Caco-2 (cell line): Measurements from ENCODE around the gene LRRC45. TPM values are rescaled to one million over a fixed set of nuclear protein-coding genes. Genes with fewer than 3 reads are reported as not detected.

Experiments used
- BruUV-seq: library from RNA; stranded (reverse); fragments of 400-500 nt; replicated peaks from 2 replicates; lab custom pipeline; 2021; lab: Mats Ljungman, UMichigan
- CTCF ChIA-PET: fragments of 300-600 bp; sonication (Branson Sonifier 250); formaldehyde crosslinking; loops from one replicate; lab custom pipeline; 2022; ENCODE audit warnings: antibody characterized with exemption; lab: Charles Lee
- POLR2A ChIA-PET: fragments of 300-600 bp; sonication (Branson Sonifier 250); formaldehyde crosslinking; loops from one replicate; lab custom pipeline; 2022; ENCODE audit warnings: antibody characterized with exemption; lab: Charles Lee
- DNase-seq, 2 experiments: peaks; one replicate each; pipeline versions ENCODE4 v3.0.0 to v3.0.0-alpha.2; 2020 to 2022
- H3K27me3 ChIP-seq: replicated peaks from 2 replicates; pipeline ENCODE4 v1.6.0; 2011; ENCODE audit warnings: low read length; ENCODE audit not compliant: control insufficient read depth, insufficient read depth
- H3K36me3 ChIP-seq: 2 replicates; pipeline ENCODE4 v1.5.1; 2011; ENCODE audit warnings: low read length; ENCODE audit not compliant: control insufficient read depth, insufficient read depth
- H3K4me1 ChIP-seq: fragments of 250-450 bp; sonication (Bioruptor Pico); 2 replicates; pipeline ENCODE4 v1.5.1; 2020; ENCODE audit warnings: mild to moderate bottlenecking
- H3K4me3 ChIP-seq: 2 replicates; pipeline ENCODE4 v1.5.1; 2011; ENCODE audit warnings: low read depth, mild to moderate bottlenecking, control low read depth, low read length
- H3K9me3 ChIP-seq: fragments of 250-450 bp; sonication (Bioruptor Pico); 2 replicates; pipeline ENCODE4 v1.5.1; 2020; ENCODE audit warnings: mild to moderate bottlenecking, moderate library complexity
- H3K27ac Mint-ChIP-seq: one replicate; pipeline ENCODE4 v1.8.0; 2022; ENCODE audit warnings: mixed read lengths; ENCODE audit not compliant: unreplicated experiment
- H3K27me3 Mint-ChIP-seq: one replicate; pipeline ENCODE4 v1.8.0; 2022; ENCODE audit warnings: mixed read lengths; ENCODE audit not compliant: insufficient read depth, unreplicated experiment
- H3K36me3 Mint-ChIP-seq: one replicate; pipeline ENCODE4 v1.8.0; 2022; ENCODE audit warnings: mild to moderate bottlenecking, mixed read lengths; ENCODE audit not compliant: insufficient read depth, unreplicated experiment
- H3K4me1 Mint-ChIP-seq: one replicate; pipeline ENCODE4 v1.8.0; 2022; ENCODE audit warnings: low read depth, mixed read lengths; ENCODE audit not compliant: unreplicated experiment
- H3K4me3 Mint-ChIP-seq: one replicate; pipeline ENCODE4 v1.8.0; 2022; ENCODE audit warnings: mild to moderate bottlenecking, moderate library complexity, mixed read lengths; ENCODE audit not compliant: unreplicated experiment
- H3K9me3 Mint-ChIP-seq: one replicate; pipeline ENCODE4 v1.8.0; 2022; ENCODE audit warnings: mixed read lengths; ENCODE audit not compliant: unreplicated experiment
- CTCF ChIP-seq, 2 experiments: fragments of 200-600 bp in 1 of 2; IDR thresholded peaks; 1 replicate in 1 of 2; 2 replicates in 1 of 2; pipeline versions ENCODE4 v1.5.1 to v1.8.0; 2011 to 2022; ENCODE audit warnings: antibody characterized with exemption in 1 of 2, control low read depth in 1 of 2, inconsistent platforms in 1 of 2, low read depth in 1 of 2, low read length in 1 of 2, mild to moderate bottlenecking in 1 of 2, moderate library complexity in 1 of 2; ENCODE audit not compliant: insufficient read depth in 1 of 2, severe bottlenecking in 1 of 2, unreplicated experiment in 1 of 2
- intact Hi-C: fragments of 100-400 bp; cut with micrococcal nuclease; formaldehyde crosslinking; loops from one replicate; pipeline ENCODE4 v1.10.0; 2022; ENCODE audit not compliant: unreplicated experiment
- total RNA-seq: library from RNA; stranded (reverse); gene quantifications from 2 replicates; pipeline ENCODE4 v1.2.3, GENCODE V29; 2022

The LRRC45 gene
- total RNA-seq, 1 experiment from 2014 or later = 33.2 TPM

- POLR2A ChIA-PET = no interaction called here
- no peak for TF ChIP-seq CTCF (IDR thresholded peaks at IDR 0.05; ENCODE audit: insufficient read depth in 1 of 2, low read depth in 1 of 2, low read length in 1 of 2, severe bottlenecking in 1 of 2, unreplicated experiment in 1 of 2)
- H3K4me3 ChIP-seq = no peak overlapping the region
- no peaks in the 10 kb centered on the region; the same call in 1 of the 2 replicates for H3K36me3 ChIP-seq
- H3K36me3 Mint-ChIP-seq = peaks cover 9% of the 10 kb centered on the region
- no peaks in the 10 kb centered on the region for H3K9me3 ChIP-seq
- no peaks in the 10 kb centered on the region for H3K9me3 Mint-ChIP-seq
- CTCF ChIA-PET = no interaction called here
- H3K27ac Mint-ChIP-seq = no peak overlapping the region
- no peaks in the 10 kb centered on the region for H3K27me3 Mint-ChIP-seq
- no peak overlapping the region for H3K4me3 Mint-ChIP-seq
- BruUV-seq = no TSS peak
- DNase-seq = no peak
- H3K27me3 ChIP-seq = no peaks in the 10 kb centered on the region
- intact Hi-C loops = no loop called here
- H3K4me1 Mint-ChIP-seq = no peaks in the 10 kb centered on the region
- peaks cover 15% of the 10 kb centered on the region for H3K4me1 ChIP-seq
Observed at GRCh38 chr17:81998691-81999438, 24.2 kb upstream of the LRRC45 start.

- no peak overlapping the region for H3K4me3 ChIP-seq
- H3K36me3 ChIP-seq = no peaks in the 10 kb centered on the region; the same call in 1 of the 2 replicates
- H3K27ac Mint-ChIP-seq = no peak overlapping the region
- no peaks in the 10 kb centered on the region for H3K4me1 Mint-ChIP-seq
- no peak for TF ChIP-seq CTCF (IDR thresholded peaks at IDR 0.05; ENCODE audit: insufficient read depth in 1 of 2, low read depth in 1 of 2, low read length in 1 of 2, severe bottlenecking in 1 of 2, unreplicated experiment in 1 of 2)
- no TSS peak for BruUV-seq
- H3K9me3 Mint-ChIP-seq = no peaks in the 10 kb centered on the region
- ChIA-PET CTCF (no interaction called here), POLR2A (no interaction called here)
- no peaks in the 10 kb centered on the region for H3K27me3 ChIP-seq
- H3K36me3 Mint-ChIP-seq = peaks cover 12% of the 10 kb centered on the region
- H3K9me3 ChIP-seq = no peaks in the 10 kb centered on the region
- peaks cover 19% of the 10 kb centered on the region for H3K4me1 ChIP-seq
- intact Hi-C loops = no loop called here
- no peak for DNase-seq
- H3K27me3 Mint-ChIP-seq = no peaks in the 10 kb centered on the region
- H3K4me3 Mint-ChIP-seq = no peak overlapping the region
Observed at GRCh38 chr17:81999587-81999975, 23.5 kb upstream of the LRRC45 start.

GRCh38 chr17:81999976-82000802 is 22.9 kb upstream of the LRRC45 start:
- Mint-ChIP-seq H3K4me1 (no peaks in the 10 kb centered on the region), H3K9me3 (no peaks in the 10 kb centered on the region), H3K4me3 (no peak overlapping the region), H3K27ac (peak overlapping the region; percentile 70), H3K27me3 (no peaks in the 10 kb centered on the region), H3K36me3 (peaks cover 12% of the 10 kb centered on the region)
- BruUV-seq = no TSS peak
- Histone ChIP-seq H3K4me3 (no peak overlapping the region), H3K4me1 (peaks cover 19% of the 10 kb centered on the region), H3K27me3 (no peaks in the 10 kb centered on the region), H3K9me3 (no peaks in the 10 kb centered on the region), H3K36me3 (no peaks in the 10 kb centered on the region; the same call in 1 of the 2 replicates)
- POLR2A ChIA-PET = no interaction called here
- no peak for TF ChIP-seq CTCF (IDR thresholded peaks at IDR 0.05; ENCODE audit: insufficient read depth in 1 of 2, low read depth in 1 of 2, low read length in 1 of 2, severe bottlenecking in 1 of 2, unreplicated experiment in 1 of 2)
- intact Hi-C loops = no loop called here
- no peak for DNase-seq
- CTCF ChIA-PET = no interaction called here
